ENCODE results near the gene DUSP16.

The DUSP16 gene

DNA sequence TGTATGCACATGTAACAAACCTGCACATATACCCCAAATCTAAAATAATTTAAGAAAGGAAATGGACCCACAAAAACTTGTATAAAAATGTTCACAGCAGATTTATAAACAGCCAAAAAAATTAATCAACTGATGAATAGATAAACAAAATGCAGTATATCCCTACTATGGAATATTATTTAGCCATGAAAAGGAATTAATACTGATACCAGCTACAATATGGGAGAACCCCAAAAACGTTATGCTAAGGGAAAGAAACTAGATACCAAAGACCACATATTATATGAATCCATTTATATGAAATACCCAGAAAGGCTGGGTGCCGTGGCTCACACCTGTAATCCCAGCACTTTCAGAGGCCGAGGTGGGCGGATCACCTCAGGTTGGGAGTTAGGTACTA lies 20.9 kb downstream of the DUSP16 start:
- H3K27me3 ChIP-seq (ENCODE audit: insufficient read depth, poor library complexity, severe bottlenecking), result no peaks in the 10 kb centered on the region
- no peak overlapping the region for H3K4me3 ChIP-seq (replicated peaks; ENCODE audit: insufficient read depth, low read length)
- no peak for TF ChIP-seq GABPA (IDR thresholded peaks at IDR 0.05; ENCODE audit: low read depth)
- TF ChIP-seq CTCF (IDR thresholded peaks at IDR 0.05; ENCODE audit: insufficient read depth, low read length), result no peak
- TF ChIP-seq REST (IDR thresholded peaks at IDR 0.05; ENCODE audit: insufficient replicate concordance, low read depth), result no peak
- TF ChIP-seq SPI1 (IDR thresholded peaks at IDR 0.05; ENCODE audit: borderline replicate concordance, low read depth), result no peak
- TF ChIP-seq POLR2AphosphoS5 (IDR thresholded peaks at IDR 0.05; ENCODE audit: low read depth), result no peak
- H3K27ac ChIP-seq (replicated peaks), result no peak overlapping the region
- DNase-seq (ENCODE audit: low read depth in 1 of 2, low spot score in 1 of 2), result no peak

DNA sequence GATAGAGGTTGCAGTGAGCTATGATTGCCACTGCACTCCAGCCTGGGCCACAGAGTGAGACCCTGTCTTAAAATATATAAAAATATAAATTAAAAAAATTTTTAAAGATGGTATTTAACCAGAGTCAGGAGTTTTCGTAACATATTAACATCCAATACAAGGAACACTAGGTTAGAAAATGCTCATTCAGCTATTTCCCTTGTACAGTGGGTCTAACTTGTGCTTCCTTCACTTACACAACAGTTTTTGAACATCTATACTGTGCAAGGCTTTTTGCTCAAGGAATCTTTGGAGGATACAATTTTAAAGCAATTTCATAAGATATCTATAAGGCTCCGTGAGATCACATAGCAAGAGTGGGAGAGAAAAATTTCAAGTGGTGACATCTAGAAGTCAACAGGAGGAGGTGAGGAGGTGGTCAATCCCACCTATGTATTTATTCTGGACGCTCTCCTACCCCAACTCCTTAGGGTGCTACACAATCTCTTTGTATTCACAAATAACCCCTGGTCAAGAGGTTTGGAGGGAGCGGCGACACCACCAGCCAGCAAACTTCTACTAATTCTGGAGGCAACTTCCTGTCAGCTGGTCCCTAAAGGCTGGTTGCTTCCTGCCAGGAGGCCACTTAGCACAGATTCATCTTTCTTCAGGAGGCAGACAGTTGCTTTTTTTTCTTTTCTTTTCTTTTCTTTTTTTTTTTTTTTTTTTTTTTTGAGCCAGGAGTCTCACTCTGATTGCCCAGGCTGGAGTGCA lies 22.2 kb downstream of the DUSP16 start:
- Histone ChIP-seq H3K27me3 (ENCODE audit: insufficient read depth, poor library complexity, severe bottlenecking) (no peaks in the 10 kb centered on the region), H3K27ac (replicated peaks) (no peak overlapping the region), H3K4me3 (replicated peaks; ENCODE audit: insufficient read depth, low read length) (no peak overlapping the region)
- no peak for DNase-seq (ENCODE audit: low read depth in 1 of 2, low spot score in 1 of 2)
- TF ChIP-seq POLR2AphosphoS5 (IDR thresholded peaks at IDR 0.05; ENCODE audit: low read depth) (no peak), GABPA (IDR thresholded peaks at IDR 0.05; ENCODE audit: low read depth) (0 out of 2 replicates have a peak, but pooled peaks have one; percentile 13)

- Histone ChIP-seq H3K4me3 (replicated peaks; ENCODE audit: insufficient read depth, low read length) (no peak overlapping the region), H3K27me3 (ENCODE audit: insufficient read depth, poor library complexity, severe bottlenecking) (no peaks in the 10 kb centered on the region), H3K27ac (replicated peaks) (peak overlapping the region; percentile 30)
- no peak for DNase-seq (ENCODE audit: low read depth in 1 of 2, low spot score in 1 of 2)
- TF ChIP-seq POLR2AphosphoS5 (IDR thresholded peaks at IDR 0.05; ENCODE audit: low read depth), result no peak
- no peak for TF ChIP-seq SPI1 (IDR thresholded peaks at IDR 0.05; ENCODE audit: borderline replicate concordance, low read depth)
- TF ChIP-seq CTCF (IDR thresholded peaks at IDR 0.05; ENCODE audit: insufficient read depth, low read length), result no peak
Observed at GRCh38 chr12:12539028-12539810, 23.4 kb downstream of the DUSP16 start.

- TF ChIP-seq SPI1 (IDR thresholded peaks at IDR 0.05; ENCODE audit: borderline replicate concordance, low read depth) (no peak; the same call in 1 of the 2 replicates), CTCF (IDR thresholded peaks at IDR 0.05; ENCODE audit: insufficient read depth, low read length) (no peak), GABPA (IDR thresholded peaks at IDR 0.05; ENCODE audit: low read depth) (no peak), REST (IDR thresholded peaks at IDR 0.05; ENCODE audit: insufficient replicate concordance, low read depth) (no peak), POLR2AphosphoS5 (IDR thresholded peaks at IDR 0.05; ENCODE audit: low read depth) (no peak)
- Histone ChIP-seq H3K27ac (replicated peaks) (peak overlapping the region; percentile 30), H3K4me3 (replicated peaks; ENCODE audit: insufficient read depth, low read length) (no peak overlapping the region), H3K27me3 (ENCODE audit: insufficient read depth, poor library complexity, severe bottlenecking) (no peaks in the 10 kb centered on the region)
- DNase-seq (ENCODE audit: low read depth in 1 of 2, low spot score in 1 of 2), result peak in 1 of 2 experiments; percentile 81
Observed at GRCh38 chr12:12538535-12538934, 24.1 kb downstream of the DUSP16 start.
